ENCODE data around the gene UGT3A2.
"Not testable (repeated sequence)": the region's sequence is repeated elsewhere in the genome, so short reads cannot be mapped to it uniquely, and the experiment has no call there.

Gene UGT3A2

GRCh38 chr5:36055984-36056383, 10.7 kb downstream of the UGT3A2 start:
- DNase-seq (ENCODE audit: insufficient read length, low spot score), result no peak
- no peak for FAIRE-seq

GRCh38 chr5:36054647-36055046, 12.0 kb downstream of the UGT3A2 start:
- DNase-seq (ENCODE audit: insufficient read length, low spot score), result no peak
- no peak for FAIRE-seq

- no peak for DNase-seq (ENCODE audit: insufficient read length, low spot score)
- FAIRE-seq, result no peak
Observed at GRCh38 chr5:36052538-36052937, 14.1 kb downstream of the UGT3A2 start.

- no peak for DNase-seq (ENCODE audit: insufficient read length, low spot score)
- no peak for FAIRE-seq
Observed at GRCh38 chr5:36049949-36050348, 16.7 kb downstream of the UGT3A2 start.

- FAIRE-seq (no peak), DNase-seq (ENCODE audit: insufficient read length, low spot score) (no peak)
Observed at GRCh38 chr5:36047384-36048160, 19.1 kb downstream of the UGT3A2 start.

- FAIRE-seq, result no peak
- DNase-seq (ENCODE audit: insufficient read length, low spot score), result no peak
Observed at GRCh38 chr5:36045895-36046294, 20.8 kb downstream of the UGT3A2 start.

GRCh38 chr5:36041537-36041845, 25.2 kb downstream of the UGT3A2 start:
- DNase-seq (ENCODE audit: insufficient read length, low spot score), result no peak
- FAIRE-seq, result no peak

GRCh38 chr5:36040651-36041536, 25.8 kb downstream of the UGT3A2 start:
- no peak for FAIRE-seq
- no peak for DNase-seq (ENCODE audit: insufficient read length, low spot score)

GRCh38 chr5:36035696-36036095, 31.0 kb downstream of the UGT3A2 start:
- FAIRE-seq (no peak), DNase-seq (ENCODE audit: insufficient read length, low spot score) (no peak)

GRCh38 chr5:36034536-36035134, 32.0 kb downstream of the UGT3A2 start:
- not testable (repeated sequence) for DNase-seq (ENCODE audit: insufficient read length, low spot score); FAIRE-seq

- DNase-seq (ENCODE audit: insufficient read length, low spot score) (no peak), FAIRE-seq (no peak)
Observed at GRCh38 chr5:36033486-36033885, 33.2 kb downstream of the UGT3A2 start.

- DNase-seq (ENCODE audit: insufficient read length, low spot score), result no peak
- FAIRE-seq, result no peak
Observed at GRCh38 chr5:36033047-36033446, 33.6 kb downstream of the UGT3A2 start.

GRCh38 chr5:36031223-36031622, 35.5 kb downstream of the UGT3A2 start:
- DNase-seq (ENCODE audit: insufficient read length, low spot score), result no peak

GRCh38 chr5:36029914-36030313, 36.8 kb downstream of the UGT3A2 start:
- DNase-seq (ENCODE audit: insufficient read length, low spot score), result no peak
- no peak for FAIRE-seq

More at GRCh38 chr5:36031223-36031622, 35.5 kb downstream of the UGT3A2 start:
- no peak for FAIRE-seq

- DNase-seq (ENCODE audit: insufficient read length, low spot score), result no peak
- no peak for FAIRE-seq
Observed at GRCh38 chr5:36028816-36029465, 37.7 kb downstream of the UGT3A2 start.

- no peak for DNase-seq (ENCODE audit: insufficient read length, low spot score)
- no peak for FAIRE-seq
Observed at GRCh38 chr5:36027711-36028110, 39.0 kb downstream of the UGT3A2 start.

- no peak for FAIRE-seq
- DNase-seq (ENCODE audit: insufficient read length, low spot score), result no peak
Observed at GRCh38 chr5:36026706-36027465, 39.8 kb downstream of the UGT3A2 start.

- not testable (repeated sequence) for DNase-seq (ENCODE audit: insufficient read length, low spot score); FAIRE-seq
Observed at GRCh38 chr5:36022246-36022645, 44.4 kb downstream of the UGT3A2 start.

GRCh38 chr5:36019584-36019983, 47.1 kb downstream of the UGT3A2 start:
- not testable (repeated sequence) for DNase-seq (ENCODE audit: insufficient read length, low spot score); FAIRE-seq

- FAIRE-seq (no peak), DNase-seq (ENCODE audit: insufficient read length, low spot score) (no peak)
Observed at GRCh38 chr5:36017622-36018021, 49.1 kb downstream of the UGT3A2 start.
